Smooth muscle cell of the brain vasculature (primary cell): ENCODE results near the gene RTN4.

ENCODE experiments used
- DNase-seq: peaks from one replicate; pipeline ENCODE4 v3.0.0-alpha.2; 2012; ENCODE audit warnings: low read depth, low spot score

RTN4 gene

DNA sequence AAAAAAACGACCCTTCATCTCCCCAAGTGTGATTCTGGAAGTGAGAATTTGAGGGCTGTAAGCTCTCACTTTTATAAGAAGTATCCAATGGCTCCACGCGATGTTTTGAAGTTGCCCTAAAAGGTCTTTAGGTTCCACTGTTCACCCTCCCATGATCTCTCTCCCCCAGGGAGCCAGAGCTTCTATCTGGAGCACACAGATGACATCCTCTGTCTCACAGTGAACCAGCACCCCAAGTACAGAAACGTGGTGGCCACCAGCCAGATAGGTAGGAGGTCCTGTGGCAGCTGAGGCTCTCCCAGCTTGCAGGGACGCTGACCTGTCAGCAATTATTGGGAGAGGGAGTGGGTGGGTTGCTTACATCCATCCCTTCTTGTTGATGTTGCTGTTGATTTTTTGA lies 97.8 kb downstream of the RTN4 start:
- DNase-seq: no peak

- no peak for DNase-seq
Measured at GRCh38 chr2:54950811-54951210, 99.4 kb downstream of the RTN4 start.

GRCh38 chr2:54949431-54949830 lies 100.8 kb downstream of the RTN4 start:
- no peak for DNase-seq

DNA sequence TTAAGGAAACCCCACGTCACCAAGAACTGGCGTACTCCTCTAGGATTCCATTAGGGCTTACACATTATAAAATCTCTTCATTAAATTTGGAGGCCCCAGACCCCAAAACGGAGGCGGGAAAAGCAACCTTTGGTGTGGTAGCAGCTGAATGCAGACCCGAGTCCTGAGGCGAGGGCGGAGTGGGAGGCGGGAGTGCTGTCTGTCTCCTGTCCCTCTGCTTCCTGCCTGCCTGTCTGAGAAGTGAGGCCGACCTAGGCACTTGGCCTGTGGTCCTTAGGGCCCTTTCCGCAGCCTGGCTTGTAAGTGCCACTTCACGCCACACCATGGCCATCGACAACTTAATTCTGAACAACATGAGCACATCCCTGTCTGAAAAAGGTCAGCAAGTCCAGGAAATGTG lies 102.1 kb downstream of the RTN4 start:
- no peak for DNase-seq

GRCh38 chr2:54947646-54948045 lies 102.6 kb downstream of the RTN4 start:
- no peak for DNase-seq

- DNase-seq: no peak
Measured at GRCh38 chr2:54947136-54947535, 103.1 kb downstream of the RTN4 start.

DNA sequence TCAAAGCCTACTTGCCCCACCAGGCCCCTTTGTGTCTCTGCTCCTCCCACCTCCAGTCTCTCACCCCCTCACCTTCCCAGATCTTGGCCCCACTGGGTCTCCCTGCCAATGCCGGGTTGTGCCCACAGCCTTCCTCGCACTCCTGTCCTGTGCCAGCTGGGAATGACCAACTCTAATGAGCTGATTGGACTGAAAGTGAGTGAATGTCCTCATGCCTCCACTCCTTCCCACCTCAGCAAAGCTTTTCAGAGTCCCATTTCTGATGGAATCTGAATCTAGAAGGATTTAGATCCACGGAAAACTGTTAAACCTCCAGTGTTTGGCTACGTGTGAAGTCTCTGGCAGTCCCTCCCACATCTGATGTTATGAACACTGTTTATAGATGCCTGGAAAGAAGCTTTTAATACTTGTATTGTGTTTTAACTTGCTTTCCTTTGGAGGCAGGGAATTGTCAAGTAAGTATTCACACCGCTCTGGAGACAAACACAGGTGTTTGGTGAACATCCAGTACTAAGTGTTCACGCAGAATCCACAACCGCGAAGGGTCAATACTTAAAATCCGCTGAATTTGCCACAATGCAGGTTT lies 103.9 kb downstream of the RTN4 start:
- DNase-seq: no peak

DNA sequence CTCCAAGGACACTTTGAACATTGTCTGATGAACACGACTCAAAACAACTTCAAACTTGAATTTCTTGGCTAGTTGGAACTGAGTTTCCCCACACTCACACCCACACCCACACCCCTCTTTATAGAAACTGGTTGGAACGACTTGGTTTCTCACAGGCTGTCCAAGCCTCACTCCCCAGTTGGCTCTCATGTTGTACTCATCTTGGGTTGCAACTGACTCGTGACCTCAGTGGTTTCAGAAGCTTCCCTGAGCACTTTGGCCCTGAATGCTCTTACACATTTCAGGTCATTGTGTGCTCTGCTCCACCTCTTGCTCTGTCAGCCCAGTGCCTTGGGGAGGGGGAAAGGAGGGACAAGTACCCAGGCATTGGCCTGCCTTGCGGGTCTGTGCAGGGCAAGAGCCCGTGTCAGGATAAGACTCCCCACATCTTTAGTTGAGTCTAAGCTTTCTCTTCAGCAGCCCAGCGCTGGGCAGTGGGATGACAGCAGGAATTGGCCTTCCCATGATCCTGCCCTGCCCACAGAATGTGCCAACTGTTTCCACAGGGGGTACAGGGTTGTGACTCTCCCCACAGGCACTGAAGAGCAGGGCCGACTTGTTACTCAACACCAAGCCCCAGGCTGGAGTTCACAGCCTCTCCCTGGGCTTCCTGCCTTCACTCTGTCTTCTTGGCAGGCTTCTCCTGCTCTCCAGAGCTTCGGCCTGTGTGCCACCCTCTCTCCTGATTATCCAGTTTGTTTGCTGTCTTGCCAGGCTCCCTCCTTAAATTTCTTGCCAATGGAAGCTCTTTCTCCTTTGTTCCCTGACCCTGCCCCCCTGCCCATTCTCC lies 104.6 kb downstream of the RTN4 start:
- peak; percentile 26 for DNase-seq

GRCh38 chr2:54944724-54945326 lies 105.4 kb downstream of the RTN4 start:
- DNase-seq: no peak

- DNase-seq: no peak
Measured at GRCh38 chr2:54942373-54942772, 107.9 kb downstream of the RTN4 start.

DNA sequence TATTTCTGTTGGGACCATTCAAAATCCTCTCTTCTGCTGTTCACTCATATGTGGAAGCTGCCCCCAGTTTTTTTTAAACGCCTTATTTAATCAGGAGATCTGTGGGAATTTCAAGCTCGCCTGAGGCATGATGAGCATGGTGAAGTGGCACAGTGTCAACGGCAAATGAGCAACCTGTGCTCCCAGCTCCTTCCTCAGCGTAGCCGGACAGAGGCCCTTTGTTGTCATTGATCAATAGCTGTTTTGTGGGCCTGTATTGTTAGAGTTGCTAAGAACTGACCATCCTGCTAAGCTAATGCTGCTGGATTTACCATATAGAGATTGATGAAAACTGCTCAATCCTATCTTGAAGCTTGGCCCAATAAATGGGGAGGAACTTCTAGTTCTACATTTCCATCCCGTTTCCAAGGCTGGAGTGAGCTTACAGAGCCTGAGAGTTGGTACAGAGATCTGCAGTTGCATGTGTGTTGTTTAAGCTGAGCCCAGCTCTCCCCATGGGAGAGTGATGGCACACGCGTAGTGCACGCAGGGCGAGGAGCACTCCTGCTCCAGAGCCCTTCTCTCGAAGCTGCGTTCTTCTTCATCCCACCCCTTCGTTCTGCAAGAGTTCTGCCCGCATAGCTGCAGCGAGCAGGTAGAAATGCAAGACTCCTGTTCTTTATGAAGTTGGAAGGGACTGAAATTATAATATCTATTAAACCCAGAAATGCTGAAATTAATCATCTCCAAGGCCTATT lies 108.8 kb downstream of the RTN4 start:
- DNase-seq: no peak

GRCh38 chr2:54940723-54941122 lies 109.5 kb downstream of the RTN4 start:
- DNase-seq: no peak

DNA sequence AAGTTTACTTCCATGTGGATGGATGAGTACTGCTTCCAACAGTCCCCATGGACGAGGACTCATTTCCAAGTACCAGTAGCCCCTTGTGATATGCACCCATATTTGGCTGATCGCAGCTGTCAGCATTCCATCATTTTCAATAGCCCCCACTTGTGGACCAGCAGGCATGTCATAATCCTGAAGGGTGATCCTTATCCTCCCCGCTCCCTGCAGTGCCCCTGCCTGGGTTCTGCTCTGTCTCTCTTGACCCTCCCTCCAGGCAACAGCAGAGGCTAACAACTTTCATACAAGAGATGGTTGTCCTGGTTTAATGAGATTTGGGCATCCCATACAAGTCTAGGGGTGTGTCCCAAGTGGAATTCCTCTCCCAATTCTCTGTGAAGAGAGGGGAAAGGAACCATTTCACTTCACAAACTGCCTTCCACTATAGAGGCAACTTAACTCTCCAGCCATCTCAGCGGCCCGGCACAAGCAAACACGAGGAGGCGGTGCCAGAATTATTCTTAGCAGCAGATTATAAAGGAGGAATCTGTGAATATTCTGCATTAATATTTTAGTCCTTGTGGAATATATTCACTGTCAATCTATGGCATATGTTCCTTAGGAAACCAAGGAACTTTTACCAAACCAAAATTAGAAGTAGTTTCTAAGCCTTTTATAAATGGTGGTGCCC lies 110.7 kb downstream of the RTN4 start:
- DNase-seq: no peak

DNA sequence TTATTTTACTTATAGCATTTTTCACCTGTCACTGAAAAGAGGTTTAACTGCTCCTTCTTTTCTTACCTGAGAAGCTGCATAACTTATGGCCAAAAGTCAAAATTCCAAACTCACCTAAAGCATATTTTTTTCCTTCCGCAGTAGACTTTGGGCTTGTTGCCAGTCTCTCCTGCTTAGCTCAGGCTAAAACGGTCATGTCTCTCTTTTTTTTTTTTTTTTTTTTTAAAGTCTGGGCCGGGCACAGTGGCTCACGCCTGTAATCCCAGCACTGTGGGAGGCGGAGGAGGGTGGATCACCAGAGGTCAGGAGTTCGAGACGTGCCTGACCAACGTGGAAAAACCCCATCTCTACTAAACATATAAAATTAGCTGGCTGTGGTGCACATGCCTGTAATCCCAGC lies 113.5 kb downstream of the RTN4 start:
- DNase-seq: no peak

DNA sequence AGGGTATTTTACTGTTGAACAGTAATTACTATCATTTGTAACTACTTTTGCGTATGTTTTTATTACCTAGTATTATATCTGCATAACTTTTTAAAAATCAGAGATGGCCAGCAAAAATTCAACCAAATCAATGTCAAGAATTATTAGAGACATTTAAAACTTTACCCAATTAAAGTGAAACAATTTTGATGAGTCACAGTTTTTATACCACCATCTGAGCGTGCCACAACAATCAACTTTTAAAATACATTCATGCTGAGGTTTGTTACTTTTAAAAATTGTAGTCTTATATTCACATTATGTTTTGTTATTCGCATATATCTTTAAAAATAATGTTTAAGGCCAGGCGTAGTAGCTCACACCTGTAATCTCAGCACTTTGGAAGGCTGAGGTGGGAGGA lies 114.9 kb downstream of the RTN4 start:
- DNase-seq: no peak

- no peak for DNase-seq
Measured at GRCh38 chr2:54931473-54931872, 118.8 kb downstream of the RTN4 start.

- DNase-seq: no peak
Measured at GRCh38 chr2:54928719-54929118, 121.5 kb downstream of the RTN4 start.

GRCh38 chr2:54927751-54928615 lies 122.3 kb downstream of the RTN4 start:
- no peak for DNase-seq

DNA sequence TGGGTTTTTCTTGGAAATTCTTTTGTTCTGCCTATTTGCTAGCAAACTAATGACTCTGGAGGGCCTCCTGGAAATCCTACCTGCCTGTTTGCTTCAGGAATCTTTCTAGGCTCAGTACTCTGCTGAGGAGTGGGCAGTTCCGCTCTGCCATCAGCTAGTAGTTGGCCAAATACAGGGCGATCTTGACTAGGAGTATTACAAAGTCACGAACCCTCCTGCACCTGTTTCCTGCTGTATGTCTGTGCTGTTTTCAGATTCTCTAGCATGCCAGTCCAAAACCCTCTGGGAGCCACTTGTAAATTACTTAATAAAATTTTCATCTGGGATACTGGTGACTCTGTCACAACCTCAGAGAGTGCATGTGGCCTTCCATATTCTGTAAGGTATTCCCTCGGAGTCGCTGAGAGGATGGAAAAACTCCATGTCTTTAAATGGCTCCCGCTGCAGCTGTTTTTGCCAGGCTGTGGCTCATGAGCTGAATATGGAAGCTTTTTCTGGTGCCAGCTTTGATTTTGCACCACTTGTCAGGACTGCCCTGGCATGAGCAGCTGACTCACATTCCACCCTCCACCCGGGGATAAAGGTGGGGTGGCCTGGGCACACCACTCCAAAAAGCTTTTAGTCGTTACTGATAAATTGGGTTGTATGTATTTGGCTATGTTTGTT lies 123.0 kb downstream of the RTN4 start:
- DNase-seq: no peak

- DNase-seq: no peak
Measured at GRCh38 chr2:54925022-54925421, 125.2 kb downstream of the RTN4 start.
